ENCODE data around the gene NAALADL1.
"Not testable (repeated sequence)": the region's sequence is repeated elsewhere in the genome, so short reads cannot be mapped to it uniquely, and the experiment has no call there.

Gene NAALADL1

DNA sequence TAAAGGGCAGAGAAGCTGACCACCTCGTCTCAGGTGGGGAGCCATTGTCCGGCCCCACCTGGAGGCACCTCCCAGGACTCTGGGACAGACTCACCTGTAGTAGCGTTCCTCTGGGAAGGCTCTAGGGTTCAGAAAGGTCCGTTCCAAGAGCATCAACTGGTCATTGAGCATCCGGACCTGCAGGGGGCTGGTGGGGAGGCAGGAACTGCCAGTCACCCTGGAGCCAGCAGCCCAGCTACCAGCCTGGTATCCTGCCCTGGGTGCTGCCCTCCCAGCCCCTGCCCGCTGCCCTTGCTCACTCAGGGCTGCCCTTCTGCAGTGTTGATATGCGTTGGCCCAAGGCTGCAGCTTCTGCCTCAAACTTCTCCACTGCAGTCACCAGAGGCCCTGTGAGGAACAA, 12.6 kb downstream of the NAALADL1 start:
- DNase-seq = no peak

GRCh38 chr11:65045061-65045460, 13.3 kb downstream of the NAALADL1 start:
- no peak for DNase-seq

DNA sequence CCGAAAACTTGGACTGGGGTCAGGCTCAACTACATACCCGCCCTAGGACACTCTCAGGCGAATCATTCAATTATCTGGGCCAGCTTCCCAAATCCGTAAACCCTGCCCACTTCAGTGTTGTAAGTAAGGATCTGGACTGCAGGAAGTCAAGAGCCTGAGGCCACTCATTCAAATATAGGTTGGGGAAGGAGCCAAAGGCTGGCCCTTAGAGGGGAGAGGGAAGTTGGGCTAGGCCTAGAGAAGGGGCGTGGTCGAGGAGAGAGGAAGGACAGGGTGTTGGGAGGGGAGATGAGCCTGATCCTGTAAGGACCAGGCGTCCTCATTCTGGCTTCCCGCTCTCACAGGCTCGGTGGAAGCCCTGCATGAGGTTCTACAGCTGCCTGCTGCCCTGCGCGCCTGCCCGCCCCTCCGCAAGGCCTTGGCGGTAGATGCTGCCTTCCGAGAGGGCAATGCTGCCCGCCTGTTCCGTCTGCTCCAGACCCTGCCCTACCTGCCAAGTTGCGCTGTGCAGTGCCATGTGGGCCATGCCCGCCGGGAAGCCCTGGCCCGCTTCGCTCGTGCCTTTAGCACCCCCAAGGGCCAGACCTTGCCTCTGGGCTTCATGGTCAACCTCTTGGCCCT, 14.4 kb downstream of the NAALADL1 start:
- peak; percentile 34 to 47 for DNase-seq

DNA sequence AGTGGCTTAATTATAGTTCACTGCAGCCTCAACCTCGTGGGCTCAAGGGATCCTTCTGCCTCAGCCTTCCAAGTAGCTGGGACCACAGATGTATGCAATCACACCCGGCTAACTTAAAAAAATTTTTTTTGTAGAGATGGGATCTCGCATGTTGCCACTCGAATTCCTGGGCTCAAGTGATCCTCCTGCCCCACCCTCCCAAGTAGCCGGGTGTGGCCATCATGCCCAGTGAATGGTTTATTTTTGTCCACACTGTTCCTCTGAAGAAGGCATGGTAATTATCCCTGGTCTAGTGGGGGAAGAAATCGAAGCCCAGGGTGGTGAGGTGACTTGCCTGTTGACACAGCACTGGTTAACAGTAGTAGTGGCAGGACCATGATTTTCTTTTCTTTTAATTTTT, 15.5 kb downstream of the NAALADL1 start:
- no peak for DNase-seq

- DNase-seq = peak; percentile 95 to 96
Measured at GRCh38 chr11:65040847-65041622, 17.3 kb downstream of the NAALADL1 start, which contains the start of gene SAC3D1. Gene SAC3D1, plus strand, starts transcription at chr11:65041210. Its CDS starts 83 bp downstream, at chr11:65041293.

DNA sequence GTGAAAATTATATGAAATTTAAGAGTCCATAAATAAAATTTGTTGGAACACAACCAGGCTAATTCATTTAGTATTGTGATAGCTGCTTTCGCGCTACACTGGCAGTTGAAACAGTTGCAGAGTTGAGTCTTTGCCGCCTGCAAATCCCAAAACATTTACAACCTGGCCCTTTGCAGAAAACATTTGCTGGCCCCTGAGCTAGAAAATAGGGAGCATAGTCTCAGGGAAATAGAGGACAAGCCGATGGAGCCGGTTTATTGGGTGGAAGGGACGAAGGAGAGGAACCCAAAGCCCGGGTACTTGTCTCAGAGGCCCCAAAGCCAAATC, 17.9 kb downstream of the NAALADL1 start:
- no peak for DNase-seq

DNA sequence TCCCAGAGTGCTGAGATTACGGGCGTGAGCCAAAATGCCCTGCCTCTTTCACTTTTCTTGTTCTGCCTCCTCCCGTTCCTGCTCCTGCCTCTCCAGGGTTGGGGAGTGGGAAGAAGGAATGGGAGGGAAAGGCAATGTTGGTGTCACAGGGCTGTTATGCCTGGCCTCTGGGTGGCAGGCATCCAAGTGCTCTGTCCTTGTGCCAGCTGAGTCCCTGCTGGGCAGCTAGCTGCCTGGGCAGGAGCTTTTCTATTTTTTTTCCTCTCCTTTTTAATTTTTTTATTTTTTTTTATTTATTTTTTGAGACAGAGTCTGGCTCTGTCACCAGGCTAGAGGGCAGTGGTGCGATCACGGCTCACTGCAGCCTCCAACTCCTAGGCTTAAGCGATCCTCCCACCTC, 21.4 kb downstream of the NAALADL1 start:
- DNase-seq = no peak

DNA sequence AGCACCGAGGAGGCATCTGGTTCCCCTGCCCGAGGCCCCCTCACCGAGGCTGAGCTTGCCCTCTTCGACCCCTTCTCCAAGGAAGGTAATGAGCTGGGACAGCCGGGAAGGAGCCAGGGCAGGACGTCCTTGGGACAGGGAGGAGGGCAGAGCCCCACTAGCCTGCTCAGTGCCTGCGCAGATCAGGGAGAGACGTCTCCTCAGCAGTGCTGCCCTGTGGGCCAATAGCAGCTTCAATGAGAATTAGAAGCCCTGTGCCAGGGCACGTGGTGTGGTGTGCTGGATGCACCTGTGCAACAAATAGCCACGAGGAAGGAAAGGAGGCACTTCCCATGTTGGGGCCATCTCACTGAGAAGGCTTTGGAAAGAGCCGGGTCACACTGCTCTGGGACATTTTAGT, 22.8 kb downstream of the NAALADL1 start:
- no peak for DNase-seq

GRCh38 chr11:65034423-65034822, 23.9 kb downstream of the NAALADL1 start:
- no peak for DNase-seq

- no peak for DNase-seq
Measured at GRCh38 chr11:65032216-65032615, 26.1 kb downstream of the NAALADL1 start.

DNA sequence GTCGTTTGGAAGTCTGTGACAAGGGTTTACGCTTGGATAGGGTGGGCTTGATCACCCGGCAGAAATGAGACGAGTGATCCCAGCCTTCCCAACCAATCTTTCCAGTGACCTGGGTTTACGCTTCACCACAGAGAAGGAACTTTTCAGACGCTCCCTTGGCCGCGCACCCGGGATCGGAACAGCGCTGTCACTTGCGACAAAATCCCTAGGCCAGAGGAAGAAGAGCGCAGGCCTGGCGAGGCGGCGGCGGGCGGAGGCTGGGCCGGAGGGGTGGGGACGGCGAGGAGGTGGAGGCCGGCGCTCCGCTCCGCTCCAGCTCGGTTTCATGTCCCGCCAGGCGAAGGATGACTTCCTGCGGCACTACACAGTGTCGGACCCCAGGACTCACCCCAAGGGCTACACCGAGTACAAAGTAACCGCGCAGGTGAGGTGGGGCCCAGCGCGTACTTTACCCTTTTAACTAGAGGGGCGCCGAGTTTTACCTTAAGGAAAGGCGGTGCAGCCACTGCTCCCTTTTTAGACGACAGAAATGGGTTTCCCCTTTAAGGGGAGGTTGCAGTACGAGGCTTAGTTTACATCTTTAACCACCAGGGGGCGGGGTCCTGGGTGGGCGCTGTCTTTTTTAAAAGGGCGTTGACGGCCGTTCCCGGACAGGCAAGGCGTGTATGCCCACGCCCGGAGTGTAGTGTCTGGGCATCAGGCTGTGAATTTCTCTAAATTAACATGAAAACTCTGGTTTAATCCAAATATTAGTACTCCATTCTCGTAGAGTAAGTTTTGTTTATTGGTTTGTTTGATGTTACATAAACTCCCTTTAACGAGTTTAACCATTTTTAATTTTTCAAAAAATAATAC, 30.9 kb downstream of the NAALADL1 start, which contains the start of gene SNX15:
TSS of gene SNX15 (plus strand) at position 227 of the 855 bp plus-strand sequence. CDS start at position 326, 99 bp downstream.
- DNase-seq = peak; percentile 90 to 96

DNA sequence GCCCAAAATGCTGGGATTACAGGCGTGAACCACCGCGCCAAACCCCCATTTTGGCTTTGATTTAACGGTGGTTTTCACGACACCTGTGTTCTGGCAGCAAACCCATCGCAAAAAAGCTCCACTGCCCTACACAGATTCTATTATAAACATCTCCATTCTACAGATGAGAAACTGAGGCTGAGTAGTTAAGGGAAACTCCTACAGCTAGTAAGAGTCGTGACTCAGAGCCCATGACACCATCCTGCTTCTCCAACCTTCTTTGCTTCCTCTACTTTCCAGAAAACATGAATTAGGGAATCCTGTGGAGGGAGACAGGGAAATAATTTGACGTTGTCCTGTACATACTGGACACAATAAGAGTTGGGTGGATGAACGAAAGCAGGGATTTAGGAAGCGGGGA, 31.5 kb downstream of the NAALADL1 start:
- DNase-seq = no peak

DNA sequence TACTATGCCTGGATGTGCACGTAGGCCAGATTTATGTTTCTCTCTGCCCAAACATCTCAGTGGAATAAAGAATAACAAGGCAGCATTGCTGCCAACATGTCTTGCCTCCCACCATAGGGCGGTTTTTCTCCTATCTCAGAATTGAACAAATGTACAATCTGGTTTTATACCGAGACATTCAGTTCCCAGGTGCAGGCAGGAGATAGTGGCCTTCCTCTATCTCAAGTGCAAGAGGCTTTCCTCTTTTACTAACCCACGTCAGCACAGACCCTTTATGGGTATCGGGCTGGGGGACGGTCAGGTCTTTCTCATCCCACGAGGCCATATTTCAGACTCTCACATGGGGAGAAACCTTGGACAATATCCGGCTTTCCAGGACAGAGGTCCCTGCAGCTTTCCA, 34.9 kb downstream of the NAALADL1 start:
- not testable (repeated sequence) for DNase-seq

DNA sequence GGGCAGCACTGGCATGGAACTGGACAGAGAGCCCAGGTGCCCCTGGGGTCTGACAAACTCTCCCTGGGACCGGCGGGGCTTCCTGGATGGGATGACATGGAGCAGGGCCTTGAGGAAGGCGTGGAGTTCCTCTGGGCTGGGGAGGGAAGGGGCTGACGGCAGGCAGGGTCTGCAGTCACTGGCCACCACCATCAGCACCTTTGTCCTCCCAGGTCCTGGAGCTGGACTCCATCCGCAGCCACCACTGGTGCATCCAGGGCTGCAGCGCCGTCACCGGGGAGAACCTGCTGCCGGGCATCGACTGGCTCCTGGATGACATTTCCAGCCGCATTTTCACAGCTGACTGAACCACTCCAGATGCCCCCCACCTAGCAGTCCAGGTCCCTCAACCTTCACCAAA, 36.8 kb downstream of the NAALADL1 start:
- DNase-seq = no peak

GRCh38 chr11:65021003-65021402, 37.4 kb downstream of the NAALADL1 start:
- DNase-seq = no peak

DNA sequence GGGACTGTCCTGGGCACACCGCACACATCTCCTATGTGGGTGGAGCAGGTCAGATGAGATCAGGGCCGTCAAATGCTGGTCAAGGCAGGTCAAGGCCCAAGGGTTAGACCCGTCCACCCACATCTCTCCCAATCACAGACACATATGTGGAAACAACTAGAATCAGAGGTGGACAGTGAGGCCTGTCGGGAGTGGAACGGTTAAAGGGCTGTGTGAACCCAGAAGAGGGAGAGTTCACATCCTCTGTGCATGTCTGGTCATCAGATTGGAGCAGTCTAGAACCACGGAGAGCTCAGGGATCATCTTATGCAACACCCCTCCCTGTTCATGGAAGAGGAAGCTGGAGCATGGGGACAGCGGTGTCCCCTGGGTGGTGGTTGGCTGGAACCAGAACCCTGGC, 38.5 kb downstream of the NAALADL1 start:
- DNase-seq = no peak

DNA sequence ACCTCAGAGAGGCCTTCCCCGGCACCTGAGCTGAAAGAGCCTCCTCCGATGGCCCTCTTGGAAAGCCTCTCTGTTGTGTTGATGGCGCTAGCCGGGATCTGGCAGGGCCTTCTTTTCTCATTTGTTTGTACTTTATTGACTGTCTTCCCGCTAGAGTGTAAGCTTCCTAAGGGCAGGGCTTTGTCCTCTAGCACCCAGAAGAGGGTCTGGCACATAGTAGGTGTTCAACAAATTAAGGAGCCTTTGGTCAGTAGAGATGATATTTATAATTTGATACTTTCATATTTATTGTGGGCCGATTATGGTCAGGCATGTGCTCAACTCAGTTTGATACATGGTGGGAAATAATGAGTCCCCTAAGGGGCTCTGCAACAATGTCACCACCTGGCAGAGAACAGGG, 40.4 kb downstream of the NAALADL1 start:
- no peak for DNase-seq

GRCh38 chr11:65016705-65017104, 41.6 kb downstream of the NAALADL1 start:
- no peak for DNase-seq

DNA sequence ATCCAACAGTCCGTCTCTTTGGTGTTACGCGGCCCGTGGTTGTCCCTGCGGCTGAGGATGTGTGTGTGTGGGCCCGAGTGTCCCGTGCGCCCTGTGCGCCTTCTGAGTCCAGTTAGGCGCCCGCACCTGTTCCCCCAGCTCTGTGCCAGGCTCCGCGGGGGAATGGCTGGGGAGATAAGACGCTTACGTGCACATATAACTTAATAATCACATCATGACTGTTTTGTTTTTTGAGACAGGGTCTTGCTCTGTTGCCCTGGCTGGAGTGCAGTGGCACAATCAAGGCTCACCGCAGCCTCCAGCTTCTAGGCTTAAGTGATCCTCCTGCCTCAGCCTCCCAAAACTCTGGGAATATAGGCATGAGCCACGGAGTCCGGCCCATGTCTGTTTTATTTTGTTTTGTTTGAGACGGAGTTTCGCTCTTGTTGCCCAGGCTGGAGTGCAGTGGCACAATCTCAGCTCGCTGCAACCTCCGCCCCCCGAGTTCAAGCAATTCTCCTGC, 43.6 kb downstream of the NAALADL1 start:
- peak in 1 of 2 experiments; percentile 20 for DNase-seq

DNA sequence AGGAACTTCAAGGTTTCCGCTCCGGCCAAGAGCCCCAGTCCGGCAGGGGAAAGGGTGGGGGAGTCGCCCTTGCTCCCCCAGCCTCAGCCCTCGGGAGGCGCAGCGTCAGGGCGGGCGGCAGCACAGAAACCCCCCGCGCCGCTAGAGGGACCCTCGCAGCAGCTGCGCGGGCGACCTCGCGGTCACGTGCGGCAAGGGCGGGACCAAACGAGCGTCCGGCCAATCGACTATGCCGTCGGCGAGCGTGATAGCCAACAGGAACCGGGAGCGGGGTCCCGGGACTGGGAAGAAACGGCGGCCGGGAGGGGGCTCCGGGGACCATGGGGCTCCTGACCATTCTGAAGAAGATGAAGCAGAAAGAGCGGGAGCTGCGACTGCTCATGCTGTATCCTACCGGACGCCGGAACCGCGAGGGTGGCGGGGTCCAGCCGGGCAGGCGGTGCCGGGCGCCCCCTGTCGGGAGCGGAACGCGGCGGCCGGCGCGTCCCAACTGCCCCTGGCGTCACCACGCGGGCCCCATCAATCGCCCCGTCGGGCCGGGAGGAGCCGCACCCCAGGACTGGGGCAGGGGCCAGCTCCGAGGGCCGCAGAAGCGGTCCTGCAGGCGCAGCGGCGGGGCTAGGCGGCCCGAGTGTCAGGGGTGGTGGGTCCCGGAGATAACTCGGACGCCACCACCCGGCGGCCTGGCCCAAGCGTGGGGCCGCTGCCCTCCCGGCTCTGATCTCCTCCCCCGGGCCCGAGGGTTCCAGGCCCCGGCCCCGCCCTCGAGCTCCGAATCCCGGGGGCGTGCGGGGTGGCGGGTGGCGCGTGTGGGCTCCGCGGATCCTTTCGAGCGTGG, 44.2 kb downstream of the NAALADL1 start, which contains the start of gene ARL2:
TSS of gene ARL2 (plus strand) at position 273 of the 838 bp plus-strand sequence. CDS start at position 321, 48 bp downstream.
- DNase-seq = peak; percentile 66 to 79

- peak; percentile 79 to 84 for DNase-seq
Measured at GRCh38 chr11:65013130-65013887, 45.0 kb downstream of the NAALADL1 start.

Measured in AML-193 (cell line).